Endothelial cell of umbilical vein (primary cell): Measurements from ENCODE around the gene CEMIP. TPM values are rescaled to one million over a fixed set of nuclear protein-coding genes. Genes with fewer than 3 reads are reported as not detected.

Source experiments
- BruUV-seq: library from RNA; stranded (reverse); fragments of 400-500 nt; replicated peaks from 2 replicates; lab custom pipeline; 2021; lab: Mats Ljungman, UMichigan
- CTCF ChIA-PET: fragments of 300-600, 350-600 bp; sonication (Branson Sonifier 250); formaldehyde crosslinking; loops from one replicate; lab custom pipeline; 2021; ENCODE audit warnings: antibody characterized with exemption, inconsistent platforms; lab: Charles Lee
- POLR2A ChIA-PET: fragments of 300-600, 350-600 bp; sonication (Branson Sonifier 250); formaldehyde crosslinking; loops from one replicate; lab custom pipeline; 2021; ENCODE audit warnings: antibody characterized with exemption, inconsistent platforms; lab: Charles Lee
- DNase-seq: peaks from one replicate; pipeline ENCODE4 v3.0.0-alpha.2; 2011; ENCODE audit warnings: low read depth, low spot score
- FAIRE-seq: peaks from 2 replicates; lab custom pipeline; 2011; peaks lifted over from hg19 to GRCh38; lab: Jason Lieb, UNC
- H2AFZ ChIP-seq: 2 replicates; pipeline ENCODE4 v1.6.0; 2012; ENCODE audit warnings: low read depth, low read length, control low read depth, inconsistent platforms
- H3K27ac ChIP-seq: 2 replicates; pipeline ENCODE4 v1.5.1; 2011; ENCODE audit warnings: low read depth, mild to moderate bottlenecking, control low read depth, low read length, moderate library complexity; ENCODE audit not compliant: insufficient read depth
- H3K27me3 ChIP-seq, 2 experiments: 2 replicates each; pipeline versions ENCODE4 v1.6.0 to v1.6.1; 2011; ENCODE audit warnings: low read length in 2 of 2, mixed read lengths in 1 of 2; ENCODE audit not compliant: control insufficient read depth in 2 of 2, insufficient read depth in 2 of 2
- H3K36me3 ChIP-seq, 2 experiments: 2 replicates in 1 of 2; 3 replicates in 1 of 2; pipeline ENCODE4 v1.5.1; 2011; ENCODE audit warnings: low read length in 2 of 2, mild to moderate bottlenecking in 1 of 2, moderate library complexity in 1 of 2; ENCODE audit not compliant: control insufficient read depth in 2 of 2, insufficient read depth in 2 of 2; ENCODE audit errors: extremely low read depth in 1 of 2
- H3K4me1 ChIP-seq: 3 replicates; pipeline ENCODE4 v1.5.1; 2011; ENCODE audit warnings: mild to moderate bottlenecking, low read length; ENCODE audit not compliant: control insufficient read depth, insufficient read depth; ENCODE audit errors: extremely low read depth
- H3K4me2 ChIP-seq: 2 replicates; pipeline ENCODE4 v1.6.1; 2011; ENCODE audit warnings: low read length, control low read depth, mixed read lengths; ENCODE audit not compliant: insufficient read depth
- H3K4me3 ChIP-seq, 3 experiments: fragments of 200-600 bp in 1 of 3; sonication (generic), shearing (Covaris generic) in 1 of 3; replicated peaks in 1 of 3; 2 replicates each; pipeline ENCODE4 v1.5.1; 2011 to 2016; ENCODE audit warnings: control low read depth in 3 of 3, low read length in 3 of 3, mild to moderate bottlenecking in 2 of 3, inconsistent platforms in 1 of 3, low read depth in 1 of 3, moderate library complexity in 1 of 3; ENCODE audit not compliant: insufficient read depth in 1 of 3
- H3K79me2 ChIP-seq: 2 replicates; pipeline ENCODE4 v1.6.0; 2012; ENCODE audit warnings: low read length, inconsistent platforms; ENCODE audit not compliant: control insufficient read depth, insufficient read depth
- H3K9ac ChIP-seq: replicated peaks from 2 replicates; pipeline ENCODE3; 2011; ENCODE audit warnings: low read length, control low read depth; ENCODE audit not compliant: insufficient read depth; ENCODE audit errors: extremely low read depth
- H3K9me1 ChIP-seq: replicated peaks from 3 replicates; pipeline ENCODE4 v1.6.0; 2011; ENCODE audit warnings: mild to moderate bottlenecking, low read length; ENCODE audit not compliant: control insufficient read depth, insufficient read depth; ENCODE audit errors: extremely low read depth
- H3K9me3 ChIP-seq: replicated peaks from 2 replicates; pipeline ENCODE4 v1.5.1; 2012; ENCODE audit warnings: low read length, inconsistent platforms; ENCODE audit not compliant: control insufficient read depth, insufficient read depth
- H4K20me1 ChIP-seq: replicated peaks from 2 replicates; pipeline ENCODE3; 2011; ENCODE audit warnings: mild to moderate bottlenecking, low read length; ENCODE audit not compliant: control insufficient read depth, insufficient read depth; ENCODE audit errors: extremely low read depth
- EZH2 ChIP-seq: IDR thresholded peaks from 2 replicates; pipeline ENCODE4 v1.6.1; 2012; ENCODE audit warnings: borderline replicate concordance, low read depth, mild to moderate bottlenecking, moderate library complexity, low read length, inconsistent platforms; ENCODE audit not compliant: severe bottlenecking
- FOS ChIP-seq: IDR thresholded peaks from 2 replicates; pipeline ENCODE4 v1.6.1; 2011; ENCODE audit warnings: mild to moderate bottlenecking, low read length, moderate library complexity, borderline replicate concordance; ENCODE audit not compliant: insufficient read depth
- GATA2 ChIP-seq: IDR thresholded peaks from 2 replicates; pipeline ENCODE4 v1.7.0; 2011; ENCODE audit warnings: low read depth, mild to moderate bottlenecking, moderate library complexity, mixed read lengths, low read length; ENCODE audit not compliant: insufficient read length, insufficient read depth
- JUN ChIP-seq: IDR thresholded peaks from 2 replicates; pipeline ENCODE4 v1.6.1; 2011; ENCODE audit warnings: borderline replicate concordance, low read depth; ENCODE audit not compliant: insufficient read length, insufficient read depth
- MAX ChIP-seq: IDR thresholded peaks from 2 replicates; pipeline ENCODE4 v1.6.1; 2011; ENCODE audit not compliant: insufficient read depth, insufficient read length
- MYC ChIP-seq: IDR thresholded peaks from one replicate; pipeline ENCODE4 v1.6.1; 2011; ENCODE audit warnings: mild to moderate bottlenecking, low read depth, low read length
- POLR2A ChIP-seq: IDR thresholded peaks from 2 replicates; pipeline ENCODE4 v1.6.1; 2012; ENCODE audit warnings: low read depth, mild to moderate bottlenecking, control low read depth, low read length
- POLR2AphosphoS5 ChIP-seq: IDR thresholded peaks from 2 replicates; pipeline ENCODE4 v1.6.1; 2012; ENCODE audit warnings: low read depth, mild to moderate bottlenecking, control low read depth, low read length, moderate library complexity; ENCODE audit not compliant: insufficient read depth
- dilution Hi-C: fragments of 300-500 bp; cut with MboI; formaldehyde crosslinking; loops from one replicate; pipeline ENCODE4 v1.15.0; 2019; ENCODE audit warnings: low sequenced_read_pairs; ENCODE audit not compliant: extremely low pct_ligation_motif_present
- intact Hi-C: fragments of 100-400 bp; cut with micrococcal nuclease; formaldehyde crosslinking; loops from one replicate; pipeline ENCODE4 v1.10.0; 2022
- polyA plus RNA-seq, 4 experiments: library from polyadenylated mRNA; depleted of rRNA in 3 of 4; stranded (reverse) in 3 of 4; unstranded in 1 of 4; fragments of >200 nt; gene quantifications; 2 replicates each; pipeline versions ENCODE4 v1.2.1 to v1.2.3, GENCODE V29; 2011 to 2012; ENCODE audit warnings: missing spikeins in 1 of 4
- total RNA-seq: library from RNA; stranded (reverse); gene quantifications from 2 replicates; pipeline ENCODE4 v1.2.3, GENCODE V29; 2021
- TF ChIP-seq, protein P1 (sequence below), 2 donors: IDR thresholded peaks; 1 replicate in 1 of 2; 2 replicates in 1 of 2; pipeline ENCODE4 v1.5.1; 2011; ENCODE audit warnings: low read length in 2 of 2, mild to moderate bottlenecking in 2 of 2, moderate library complexity in 2 of 2, control low read depth in 1 of 2, inconsistent platforms in 1 of 2, low read depth in 1 of 2; ENCODE audit not compliant: insufficient read depth in 1 of 2; ENCODE audit errors: extremely low read depth in 1 of 2

The CEMIP gene
- total and polyA plus RNA-seq, 2 donors (not counting 3 experiments of a cell fraction or from before 2014, with no cell fraction given): 0.01 TPM; not detected in 1

DNA sequence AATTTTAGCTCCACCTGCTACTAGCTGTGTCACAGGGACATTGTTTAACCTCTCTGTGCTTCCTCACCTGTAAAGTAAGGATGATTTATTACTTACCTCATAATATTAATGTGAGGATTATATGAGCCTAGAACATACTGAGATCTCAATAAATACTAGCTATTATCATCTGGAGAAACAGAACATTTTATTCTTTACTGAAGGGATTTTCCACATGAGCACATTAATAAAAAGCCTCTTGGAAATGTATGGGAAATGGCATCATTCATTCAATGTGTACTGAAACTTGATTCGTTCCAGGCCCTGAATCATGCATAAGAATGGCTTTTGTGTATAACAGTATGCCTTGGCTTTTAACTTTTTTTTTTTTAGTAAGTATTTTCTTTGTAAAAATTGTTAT is 11.0 kb upstream of the CEMIP start:
- Histone ChIP-seq H3K4me1 (no peaks in the 10 kb centered on the region), H3K27me3 (no peaks in the 10 kb centered on the region), H3K9ac (no peak overlapping the region), H3K4me3 (no peak overlapping the region), H4K20me1 (no peaks in the 10 kb centered on the region), H3K79me2 (no peaks in the 10 kb centered on the region), H3K27ac (no peak overlapping the region), H3K9me1 (no peaks in the 10 kb centered on the region), H3K4me2 (no peak overlapping the region), H2AFZ (no peak overlapping the region), H3K36me3 (no peaks in the 10 kb centered on the region), H3K9me3 (no peaks in the 10 kb centered on the region)
- FAIRE-seq (no peak), DNase-seq (no peak)
- ChIA-PET POLR2A (no interaction called here), CTCF (interaction anchor here (2.2 to 5.4 kb wide), 2 partner anchors 8 to 200 kb away, joined by 9 to 45 read pairs; no protein-coding TSS in a partner anchor)
- TF ChIP-seq MAX (no peak), GATA2 (no peak)
- dilution Hi-C loops: no loop called here
- intact Hi-C loops: no loop called here
- no TSS peak for BruUV-seq

- BruUV-seq: no TSS peak
- ChIA-PET CTCF (interaction anchor here (1.9 to 2.2 kb wide), 2 partner anchors 201 to 202 kb away, joined by 8 to 9 read pairs; no protein-coding TSS in a partner anchor), POLR2A (no interaction called here)
- Histone ChIP-seq H3K9me1 (no peaks in the 10 kb centered on the region), H3K79me2 (no peaks in the 10 kb centered on the region), H3K4me3 (no peak overlapping the region), H3K4me1 (no peaks in the 10 kb centered on the region), H3K27me3 (no peaks in the 10 kb centered on the region), H3K36me3 (no peaks in the 10 kb centered on the region), H3K9me3 (no peaks in the 10 kb centered on the region), H3K9ac (no peak overlapping the region), H4K20me1 (no peaks in the 10 kb centered on the region), H3K4me2 (no peak overlapping the region), H2AFZ (no peak overlapping the region), H3K27ac (no peak overlapping the region)
- no peak for DNase-seq
- dilution Hi-C loops: no loop called here
- TF ChIP-seq POLR2AphosphoS5 (no peak), FOS (no peak), POLR2A (no peak), MAX (no peak), JUN (no peak), GATA2 (no peak), EZH2 (no peak), MYC (no peak)
- TF ChIP-seq, protein P1, sequence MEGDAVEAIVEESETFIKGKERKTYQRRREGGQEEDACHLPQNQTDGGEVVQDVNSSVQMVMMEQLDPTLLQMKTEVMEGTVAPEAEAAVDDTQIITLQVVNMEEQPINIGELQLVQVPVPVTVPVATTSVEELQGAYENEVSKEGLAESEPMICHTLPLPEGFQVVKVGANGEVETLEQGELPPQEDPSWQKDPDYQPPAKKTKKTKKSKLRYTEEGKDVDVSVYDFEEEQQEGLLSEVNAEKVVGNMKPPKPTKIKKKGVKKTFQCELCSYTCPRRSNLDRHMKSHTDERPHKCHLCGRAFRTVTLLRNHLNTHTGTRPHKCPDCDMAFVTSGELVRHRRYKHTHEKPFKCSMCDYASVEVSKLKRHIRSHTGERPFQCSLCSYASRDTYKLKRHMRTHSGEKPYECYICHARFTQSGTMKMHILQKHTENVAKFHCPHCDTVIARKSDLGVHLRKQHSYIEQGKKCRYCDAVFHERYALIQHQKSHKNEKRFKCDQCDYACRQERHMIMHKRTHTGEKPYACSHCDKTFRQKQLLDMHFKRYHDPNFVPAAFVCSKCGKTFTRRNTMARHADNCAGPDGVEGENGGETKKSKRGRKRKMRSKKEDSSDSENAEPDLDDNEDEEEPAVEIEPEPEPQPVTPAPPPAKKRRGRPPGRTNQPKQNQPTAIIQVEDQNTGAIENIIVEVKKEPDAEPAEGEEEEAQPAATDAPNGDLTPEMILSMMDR (IDR thresholded peaks at IDR 0.05; ENCODE audit: extremely low read depth in 1 of 2, insufficient read depth in 1 of 2, low read depth in 1 of 2, low read length in 2 of 2): no peak
- intact Hi-C loops: no loop called here
- FAIRE-seq: no peak
Observed at GRCh38 chr15:80769153-80769828, 9.9 kb upstream of the CEMIP start.
